ENCODE results near the gene STK26. TPM values are rescaled to one million over a fixed set of nuclear protein-coding genes. Genes with fewer than 3 reads are reported as not detected.
A peak's percentile ranks its signal among the peaks of the same experiment; 100 is the strongest.
"Not testable (repeated sequence)": the region's sequence is repeated elsewhere in the genome, so short reads cannot be mapped to it uniquely, and the experiment has no call there.

STK26 gene
- 14.7 and 29.6 TPM in 2 replicates for total RNA-seq (2014; rRNA removed; shearing (Covaris generic); ENCODE audit: low replicate concordance)

DNA sequence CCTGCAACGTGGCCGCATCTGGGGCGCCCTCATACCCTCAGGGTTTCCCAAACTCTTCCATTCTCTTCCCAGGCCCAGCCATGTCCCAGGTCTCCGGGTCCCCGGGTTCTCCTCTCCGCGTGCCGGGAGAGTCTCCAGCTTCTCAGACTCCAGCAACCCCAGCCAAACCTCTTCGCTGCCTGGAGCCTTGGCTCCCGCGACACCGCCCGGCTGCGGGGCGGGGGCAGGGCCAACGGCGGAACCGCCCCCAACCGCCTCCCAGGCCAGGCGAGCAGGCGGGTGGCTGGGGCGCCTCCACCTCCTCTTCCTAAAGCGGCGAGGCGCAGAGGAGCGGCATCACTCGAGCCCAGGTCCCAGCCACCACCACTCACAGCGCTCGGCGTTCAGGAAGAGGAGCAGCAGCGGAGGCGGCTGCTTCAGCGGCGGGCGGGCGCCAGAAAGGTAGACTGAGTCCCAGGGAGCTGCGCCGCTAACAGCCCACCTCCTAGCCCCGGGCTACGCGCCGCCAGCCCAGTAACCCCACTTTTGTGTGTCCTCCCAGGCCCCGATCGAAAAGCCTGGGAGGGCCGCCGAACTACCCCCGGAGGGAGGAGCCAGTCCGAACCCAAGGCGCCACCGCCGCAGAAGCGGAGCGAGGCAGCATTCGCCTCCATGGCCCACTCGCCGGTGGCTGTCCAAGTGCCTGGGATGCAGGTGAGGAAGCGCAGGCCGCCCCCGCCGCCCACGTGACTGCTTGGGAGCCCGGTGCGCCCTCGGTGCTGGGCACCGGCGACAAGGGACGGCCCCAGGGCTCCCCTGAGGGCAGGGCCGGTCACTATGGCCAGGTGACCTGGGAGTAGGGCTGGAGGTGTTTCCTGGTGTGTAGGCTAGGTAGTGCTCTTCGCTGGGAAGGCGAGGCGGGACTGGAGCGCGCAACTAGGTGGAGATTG, at the start of gene STK26:
Gene STK26, plus strand, starts transcription at position 336 of the 929 bp plus-strand sequence. Its CDS starts 316 bp downstream, at position 652.
- peak; percentile 79 for DNase-seq (ENCODE audit: low read depth)
- in situ Hi-C loops (cut with HindIII; ENCODE audit: low pct_unique_long_range_greater_than_20kb, low sequenced_read_pairs) = no loop called here

DNA sequence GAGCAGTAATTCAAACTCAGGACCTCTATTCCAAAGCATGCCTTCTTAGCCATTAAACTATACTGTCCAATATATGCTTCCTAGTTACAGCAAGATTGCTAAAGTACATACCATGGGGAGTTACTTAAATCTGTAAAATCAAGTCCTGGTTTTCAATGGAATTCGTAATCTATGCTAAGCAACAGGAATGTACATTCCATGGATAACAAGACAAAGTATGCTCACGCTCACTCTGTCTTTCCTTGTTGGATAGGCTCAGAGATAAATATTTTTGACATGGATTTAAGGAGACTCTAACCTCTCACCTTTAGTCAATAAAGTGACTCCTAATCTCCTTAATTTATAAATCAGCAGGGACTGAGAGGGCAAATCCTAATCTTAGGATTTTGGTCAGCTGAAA, 47.3 kb upstream of the STK26 start:
- DNase-seq (ENCODE audit: low read depth) = no peak
- in situ Hi-C loops (cut with HindIII; ENCODE audit: low pct_unique_long_range_greater_than_20kb, low sequenced_read_pairs) = no loop called here

DNA sequence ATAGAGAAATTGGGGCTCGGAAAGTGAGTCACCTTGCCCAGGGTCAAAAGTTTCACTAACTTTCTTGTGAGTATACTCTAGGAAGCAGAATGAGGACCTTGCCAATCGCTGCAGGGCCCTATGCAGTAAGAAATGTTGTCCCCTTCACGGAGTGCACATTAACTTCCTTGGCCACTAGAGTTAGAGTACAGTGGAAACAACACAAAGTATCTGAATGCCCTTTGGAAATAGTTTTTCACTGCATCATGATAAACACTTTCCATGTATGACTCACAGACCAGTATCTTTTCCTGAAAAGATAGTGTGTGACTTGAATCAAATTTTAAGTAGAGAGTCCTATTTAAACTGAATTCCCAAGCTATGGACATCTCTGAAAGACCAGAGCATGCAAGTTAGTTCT, 45.5 kb upstream of the STK26 start:
- no peak for DNase-seq (ENCODE audit: low read depth)
- in situ Hi-C loops (cut with HindIII; ENCODE audit: low pct_unique_long_range_greater_than_20kb, low sequenced_read_pairs) = no loop called here

DNA sequence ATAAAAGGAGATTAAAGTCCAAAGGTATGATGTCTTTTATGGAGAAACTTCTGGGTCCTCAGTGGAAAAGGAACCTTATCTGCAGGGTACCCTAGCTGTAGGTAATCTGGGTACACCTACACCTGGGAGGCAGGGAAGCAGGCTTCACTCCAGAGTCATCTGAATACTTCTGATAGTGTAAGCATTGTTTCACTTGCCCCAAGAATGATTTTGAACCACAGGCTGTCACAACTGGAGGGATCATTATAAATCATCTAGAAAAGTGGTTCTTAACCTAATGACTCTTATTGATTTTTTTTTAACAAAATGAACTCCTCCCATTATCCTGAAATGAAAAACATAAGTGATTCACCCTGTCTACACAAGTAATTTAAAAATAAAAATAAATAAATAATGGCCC, 44.0 kb upstream of the STK26 start:
- no peak for DNase-seq (ENCODE audit: low read depth)
- in situ Hi-C loops (cut with HindIII; ENCODE audit: low pct_unique_long_range_greater_than_20kb, low sequenced_read_pairs) = no loop called here

DNA sequence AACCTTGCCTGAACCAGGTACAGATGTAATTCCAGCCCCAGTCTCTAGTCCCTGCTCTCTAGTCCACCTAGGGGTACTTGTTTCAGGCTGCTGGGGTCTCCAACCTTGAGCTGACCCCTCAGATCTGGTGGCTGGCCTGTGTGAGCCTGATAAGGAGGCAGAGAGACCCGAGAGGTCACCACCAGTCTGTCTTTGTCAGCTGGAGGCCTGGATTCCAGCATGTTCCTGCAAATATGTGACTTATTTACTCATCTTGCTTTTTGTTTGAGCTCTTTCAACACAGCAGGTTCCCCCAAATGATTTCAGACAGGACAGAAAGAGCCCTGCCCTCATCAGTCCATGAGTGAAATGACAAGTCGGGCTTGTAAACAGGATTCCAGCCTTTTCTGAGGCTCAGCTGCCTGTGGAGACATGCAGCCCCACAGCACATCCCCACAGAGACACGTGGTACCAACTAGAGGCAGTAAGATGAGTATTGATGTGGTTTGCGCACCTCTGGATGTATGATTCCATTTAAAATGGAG, 37.5 kb upstream of the STK26 start:
- in situ Hi-C loops (cut with HindIII; ENCODE audit: low pct_unique_long_range_greater_than_20kb, low sequenced_read_pairs) = no loop called here
- DNase-seq (ENCODE audit: low read depth) = no peak

DNA sequence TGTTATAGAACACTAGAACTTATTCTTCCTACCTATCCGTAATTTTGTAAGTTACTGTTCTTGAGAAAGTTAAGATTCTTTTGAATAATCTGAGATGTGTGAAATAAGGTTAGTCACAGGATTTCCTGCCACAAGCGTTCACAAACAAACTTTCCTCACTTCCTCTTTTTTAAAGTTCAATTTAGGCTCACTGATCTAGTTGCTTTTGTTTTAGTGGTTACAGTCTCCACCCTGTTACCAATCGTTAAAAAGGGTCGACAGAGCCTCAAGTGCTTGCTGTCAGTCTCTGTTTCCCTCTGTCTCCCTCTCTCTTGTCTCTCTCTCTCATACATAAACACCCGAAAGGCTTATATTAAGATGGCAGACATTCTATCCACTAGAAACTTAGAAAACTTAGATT, 35.9 kb upstream of the STK26 start:
- DNase-seq (ENCODE audit: low read depth) = no peak
- in situ Hi-C loops (cut with HindIII; ENCODE audit: low pct_unique_long_range_greater_than_20kb, low sequenced_read_pairs) = no loop called here

DNA sequence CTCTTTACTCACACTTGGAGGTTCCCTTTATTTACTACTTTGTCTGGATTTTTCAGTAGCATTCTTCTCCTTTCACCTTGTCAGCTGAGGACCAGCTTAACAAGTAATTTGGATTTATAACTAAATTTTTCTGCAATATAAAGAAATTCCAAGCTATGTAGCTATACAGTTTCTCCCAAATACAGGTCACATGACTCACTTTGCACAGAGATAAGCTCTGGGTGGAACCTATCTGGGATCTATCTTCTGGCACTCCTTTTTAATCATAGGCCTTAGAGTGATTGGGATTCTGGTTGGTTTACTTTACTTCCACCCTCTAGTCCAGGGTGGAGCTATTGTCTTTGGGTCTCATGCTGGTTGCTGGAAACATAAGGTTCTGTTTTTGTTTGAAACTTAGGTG, 34.9 kb upstream of the STK26 start:
- no peak for DNase-seq (ENCODE audit: low read depth)
- in situ Hi-C loops (cut with HindIII; ENCODE audit: low pct_unique_long_range_greater_than_20kb, low sequenced_read_pairs) = no loop called here

DNA sequence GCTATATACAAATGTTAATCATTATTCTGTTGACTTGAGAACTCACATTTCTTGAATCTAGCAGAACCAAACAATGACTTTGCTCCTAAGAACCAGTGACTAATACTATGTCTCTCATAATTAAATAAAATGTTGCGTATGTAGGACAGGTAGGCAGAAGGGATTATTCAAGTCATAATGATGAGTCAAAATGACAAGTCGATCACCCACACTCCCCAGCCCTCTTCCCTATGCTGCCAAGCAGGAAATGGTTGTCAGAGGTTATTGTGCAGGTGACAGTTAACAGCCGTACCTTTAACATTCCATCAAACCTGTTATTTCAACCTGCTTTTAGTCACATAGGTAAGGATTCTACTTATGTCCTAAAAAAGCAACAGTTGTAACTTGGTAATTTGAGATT, 22.0 kb upstream of the STK26 start:
- in situ Hi-C loops (cut with HindIII; ENCODE audit: low pct_unique_long_range_greater_than_20kb, low sequenced_read_pairs) = no loop called here
- DNase-seq (ENCODE audit: low read depth) = no peak

DNA sequence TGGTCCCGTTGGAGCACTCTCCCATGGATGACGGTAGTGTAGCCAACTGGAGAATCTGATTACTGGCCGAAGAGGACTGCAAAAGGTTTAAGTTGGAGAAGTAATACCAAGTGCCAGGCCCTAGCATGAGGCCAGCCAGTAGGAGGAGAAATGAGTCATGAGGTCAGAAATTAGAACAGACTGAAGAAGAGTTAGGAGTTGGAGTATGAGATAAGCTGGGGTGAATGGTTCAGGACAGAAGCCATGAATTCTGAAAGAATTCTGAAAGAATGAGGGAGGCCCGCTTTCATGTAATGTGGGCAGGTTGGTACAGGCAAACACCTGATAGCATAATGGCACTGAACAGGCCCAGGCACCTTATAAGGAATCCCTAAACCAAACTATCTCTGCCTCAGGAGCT, 18.4 kb upstream of the STK26 start:
- in situ Hi-C loops (cut with HindIII; ENCODE audit: low pct_unique_long_range_greater_than_20kb, low sequenced_read_pairs) = no loop called here
- DNase-seq (ENCODE audit: low read depth) = no peak

DNA sequence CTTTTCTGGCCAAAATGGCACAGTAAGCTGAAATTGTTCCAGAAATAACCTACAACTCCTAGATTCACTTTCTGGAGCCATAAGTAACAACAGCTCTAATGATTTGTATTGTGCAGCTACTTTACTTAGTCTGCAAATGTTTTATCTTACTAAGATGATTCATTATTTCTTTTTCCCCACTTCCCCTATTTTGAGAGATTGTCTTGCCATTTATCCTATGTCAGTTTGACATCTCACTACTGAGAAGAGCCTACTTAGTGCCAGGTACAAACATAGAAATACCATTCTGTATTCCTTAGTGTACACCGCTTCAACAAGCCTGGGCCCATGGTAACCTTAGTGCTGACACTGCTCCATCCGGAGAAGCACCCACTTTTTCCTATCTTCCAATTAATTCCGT, 13.8 kb upstream of the STK26 start:
- DNase-seq (ENCODE audit: low read depth) = no peak
- in situ Hi-C loops (cut with HindIII; ENCODE audit: low pct_unique_long_range_greater_than_20kb, low sequenced_read_pairs) = no loop called here

DNA sequence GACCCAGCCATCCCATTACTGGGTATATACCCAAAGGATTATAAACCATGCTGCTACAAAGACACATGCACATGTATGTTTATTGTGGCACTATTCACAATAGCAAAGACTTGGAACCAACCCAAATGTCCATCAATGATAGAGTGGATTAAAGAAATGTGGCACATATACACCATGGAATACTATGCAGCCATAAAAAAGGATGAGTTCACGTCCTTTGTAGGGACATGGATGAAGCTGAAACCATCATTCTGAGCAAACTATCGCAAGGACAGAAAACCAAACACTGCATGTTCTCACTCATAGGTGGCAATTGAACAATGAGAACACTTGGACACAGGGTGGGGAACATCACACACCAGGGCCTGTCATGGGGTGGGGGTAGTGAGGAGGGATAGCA, 12.9 kb upstream of the STK26 start:
- in situ Hi-C loops (cut with HindIII; ENCODE audit: low pct_unique_long_range_greater_than_20kb, low sequenced_read_pairs); DNase-seq (ENCODE audit: low read depth): not testable (repeated sequence)

DNA sequence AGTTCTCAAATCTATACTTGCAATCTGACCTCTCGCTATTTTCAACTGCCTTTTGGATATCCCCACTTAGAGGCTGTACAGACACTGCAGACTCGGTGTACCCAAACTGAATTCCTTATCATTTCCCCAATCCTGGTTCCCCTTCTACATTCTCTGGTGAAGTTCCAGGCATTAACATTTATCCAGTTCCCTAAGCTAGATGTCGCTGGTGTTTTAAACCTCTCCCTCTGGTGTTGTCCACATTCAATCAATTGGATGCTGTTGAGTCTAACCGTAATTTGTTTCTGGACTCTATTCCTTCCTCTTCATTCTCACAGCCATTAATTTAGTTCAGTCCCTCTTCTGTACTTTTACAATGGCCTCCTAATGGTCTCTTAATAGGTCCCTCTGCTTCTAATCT, 7.2 kb upstream of the STK26 start:
- in situ Hi-C loops (cut with HindIII; ENCODE audit: low pct_unique_long_range_greater_than_20kb, low sequenced_read_pairs) = no loop called here
- no peak for DNase-seq (ENCODE audit: low read depth)

DNA sequence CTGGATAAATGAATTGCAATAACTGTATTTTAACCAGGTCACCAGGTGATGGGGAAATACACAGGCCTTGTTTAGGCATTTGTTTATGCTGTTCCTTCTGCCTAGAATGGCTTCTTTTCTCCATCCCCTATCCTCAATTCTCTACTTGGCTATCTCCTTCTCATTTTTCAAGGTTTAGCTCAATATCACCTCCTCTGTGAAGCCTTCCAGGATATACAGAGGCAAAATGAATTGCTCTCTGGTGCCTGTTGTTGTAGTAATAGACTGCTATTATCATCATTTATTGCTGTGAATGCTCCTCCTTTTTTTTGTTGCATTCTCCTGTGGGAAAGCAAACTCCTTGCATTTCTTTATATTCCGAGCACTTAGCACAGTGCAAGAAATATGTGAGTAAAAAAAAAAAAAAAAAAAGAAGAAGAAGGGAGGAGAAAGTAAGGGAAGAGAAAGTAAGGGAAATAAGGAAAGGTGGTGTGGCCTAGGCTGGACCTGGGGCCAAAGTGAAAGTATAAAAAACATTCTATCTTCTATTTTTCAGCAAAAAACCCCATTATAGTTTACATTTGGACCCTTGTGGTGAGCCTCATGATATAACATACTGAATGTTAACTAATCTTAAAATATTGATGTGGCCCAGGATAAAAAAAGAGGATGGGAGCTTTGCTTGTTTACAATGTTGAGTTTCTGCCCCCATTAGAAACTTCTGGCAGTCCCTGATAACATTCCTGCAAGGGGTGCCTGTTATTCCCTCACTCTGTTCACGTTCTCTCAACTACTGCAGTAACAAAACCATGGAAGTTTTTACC, 6.3 kb upstream of the STK26 start:
- in situ Hi-C loops (cut with HindIII; ENCODE audit: low pct_unique_long_range_greater_than_20kb, low sequenced_read_pairs) = no loop called here

DNA sequence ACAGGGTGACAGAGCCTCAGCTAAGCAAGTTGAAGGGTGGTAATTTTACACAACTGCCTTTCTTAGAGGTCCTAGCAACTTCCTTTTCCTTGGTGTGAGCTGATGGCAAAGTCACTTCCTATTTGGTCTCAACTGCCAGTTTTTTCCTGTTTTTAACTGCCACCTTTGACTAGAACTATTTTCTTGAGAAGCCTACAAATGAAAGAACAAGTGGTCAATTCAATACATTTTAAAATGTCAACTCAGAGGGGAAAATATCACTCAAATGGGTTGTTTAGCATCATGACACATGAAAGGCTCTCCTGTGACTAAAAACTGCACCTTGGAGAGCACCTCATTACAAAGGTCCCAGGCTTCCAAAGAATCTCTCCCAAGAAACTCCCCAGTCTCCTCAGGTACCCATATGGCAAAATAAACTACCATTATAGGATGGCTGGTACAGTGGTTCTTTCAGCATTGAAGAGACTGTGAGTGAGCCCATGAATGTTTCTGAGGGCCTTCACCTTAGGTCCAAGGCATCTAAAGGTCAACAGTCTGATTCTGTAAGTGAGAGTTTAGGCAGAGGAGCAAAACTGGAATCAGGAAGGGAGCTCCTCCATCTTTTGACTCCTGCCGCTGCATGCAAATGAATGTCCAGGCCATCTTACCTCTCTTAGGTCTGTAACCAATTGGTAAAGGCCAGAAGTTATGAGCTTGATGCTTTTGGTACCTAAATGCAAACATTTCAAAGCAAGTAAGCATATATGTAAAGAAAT, 5.5 kb upstream of the STK26 start:
- no peak for DNase-seq (ENCODE audit: low read depth)
- in situ Hi-C loops (cut with HindIII; ENCODE audit: low pct_unique_long_range_greater_than_20kb, low sequenced_read_pairs) = no loop called here

More for the DNA sequence above, 6.3 kb upstream of the STK26 start:
- no peak for DNase-seq (ENCODE audit: low read depth)

DNA sequence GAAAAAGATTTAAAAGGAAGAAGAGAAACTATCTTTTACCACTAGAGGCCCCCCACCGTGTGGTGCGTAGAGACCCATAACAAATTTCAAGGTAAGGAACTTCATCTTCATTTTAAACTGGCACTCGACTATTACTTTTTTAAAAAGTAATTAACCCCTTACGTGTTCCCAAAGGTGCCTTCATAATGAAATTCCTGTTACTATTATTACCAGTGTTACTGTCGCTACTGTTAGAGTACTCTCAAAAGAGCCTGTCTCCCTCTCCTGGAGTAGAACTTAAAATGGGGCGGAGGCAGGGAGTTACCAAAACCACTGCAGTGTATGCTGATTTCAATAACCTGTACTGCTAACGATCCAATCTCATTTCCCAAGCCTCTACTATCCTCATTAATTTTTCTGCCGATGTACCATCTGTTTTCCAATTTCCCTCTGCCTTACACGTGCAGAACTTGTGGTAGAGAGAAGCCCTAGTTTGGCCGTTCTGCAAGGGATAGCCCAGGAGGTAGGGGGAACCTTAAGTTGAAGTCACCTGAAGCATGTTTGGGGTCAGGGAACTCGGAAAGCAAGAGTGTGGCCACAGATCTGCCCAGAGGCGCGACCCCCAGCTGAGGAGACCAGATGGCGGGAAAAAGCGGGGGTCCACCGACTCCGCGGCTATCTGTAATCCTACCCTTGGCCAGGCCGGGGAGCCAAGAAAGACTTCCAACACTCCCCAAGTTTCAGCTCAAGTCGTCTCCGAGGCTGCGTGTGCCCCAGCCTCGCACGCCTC, 720 bp upstream of the STK26 start:
- DNase-seq (ENCODE audit: low read depth) = peak; percentile 16
- in situ Hi-C loops (cut with HindIII; ENCODE audit: low pct_unique_long_range_greater_than_20kb, low sequenced_read_pairs) = no loop called here

DNA sequence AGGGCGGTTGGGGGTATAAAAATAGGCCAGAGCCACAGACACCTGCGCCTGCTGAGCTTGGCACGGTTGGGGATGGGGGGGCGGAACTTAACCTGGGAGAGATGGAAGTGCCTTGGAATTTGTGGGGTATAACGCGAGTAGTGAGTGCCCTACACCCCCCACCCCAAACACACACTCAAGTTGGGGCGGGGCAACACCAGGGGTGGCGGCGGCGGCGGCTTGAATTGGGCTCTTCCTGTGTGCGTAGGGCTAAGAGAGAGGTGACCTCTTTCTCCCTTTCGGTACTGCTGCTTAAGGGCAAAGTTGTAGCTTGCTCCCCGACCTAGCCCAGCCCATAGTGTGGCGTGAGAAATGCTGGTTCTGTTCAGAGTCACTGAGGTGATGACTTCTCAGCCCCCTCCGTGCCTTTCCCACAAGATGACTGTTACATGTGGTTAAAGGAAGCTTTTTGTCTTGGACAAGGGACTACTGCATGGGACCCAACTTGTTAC, 839 bp downstream of the STK26 start:
- in situ Hi-C loops (cut with HindIII; ENCODE audit: low pct_unique_long_range_greater_than_20kb, low sequenced_read_pairs) = no loop called here
- no peak for DNase-seq (ENCODE audit: low read depth)

DNA sequence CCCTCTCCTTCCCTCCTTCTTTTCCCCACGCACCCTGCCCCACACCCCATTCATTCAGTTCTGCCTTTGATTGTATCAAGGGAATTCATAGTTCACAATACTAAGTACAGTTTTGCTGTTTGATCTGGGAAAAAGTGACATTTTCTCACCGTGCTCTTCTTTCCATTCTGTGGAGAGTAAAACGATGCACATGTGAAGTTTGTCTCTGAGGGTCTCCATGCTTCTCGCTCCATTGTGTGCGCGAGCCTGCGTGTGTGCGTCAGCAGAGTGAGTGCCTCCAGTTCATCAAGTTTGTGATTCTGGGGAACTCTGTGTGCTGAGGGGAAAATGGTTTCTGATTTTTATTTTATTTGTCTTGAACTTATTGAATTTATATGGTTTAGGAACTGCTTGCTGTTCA, 1.9 kb downstream of the STK26 start:
- in situ Hi-C loops (cut with HindIII; ENCODE audit: low pct_unique_long_range_greater_than_20kb, low sequenced_read_pairs) = no loop called here
- DNase-seq (ENCODE audit: low read depth) = no peak

DNA sequence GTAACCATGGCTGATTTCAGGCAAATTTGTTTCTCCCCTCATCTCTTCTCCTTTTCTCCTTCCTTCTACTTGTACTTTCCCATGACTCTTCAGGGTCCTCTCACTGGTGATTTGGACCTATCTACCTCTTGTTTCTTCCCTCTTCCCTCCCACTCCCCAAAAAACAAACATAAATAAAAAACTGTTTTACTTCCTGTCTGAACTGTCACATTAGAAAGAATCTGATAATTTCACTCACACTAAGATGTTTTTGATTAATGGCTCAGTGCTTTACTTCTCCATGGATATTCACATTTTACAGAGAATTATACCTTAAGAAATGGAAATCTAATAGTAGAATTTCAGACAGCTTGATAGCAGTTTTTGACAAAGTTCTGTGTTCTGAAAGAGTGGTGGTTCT, 7.2 kb downstream of the STK26 start:
- in situ Hi-C loops (cut with HindIII; ENCODE audit: low pct_unique_long_range_greater_than_20kb, low sequenced_read_pairs) = no loop called here
- DNase-seq (ENCODE audit: low read depth) = no peak
